Stimulated activated CD8-positive, alpha-beta memory T cell treated with anti-CD3 and anti-CD28 coated beads, Interleukin-2, amount 100 ng/mL, for 1 hour (primary cell): ENCODE measurements around the gene FIGNL2.

Experiments
- DNase-seq, 2 donors: peaks; one replicate each; pipeline ENCODE4 v3.0.0-alpha.2; 2020; ENCODE audit warnings: low read depth in 2 of 2

The FIGNL2 gene

GRCh38 chr12:51855586-51856428, 7.3 kb upstream of the FIGNL2 start:
- no peak for DNase-seq

DNA sequence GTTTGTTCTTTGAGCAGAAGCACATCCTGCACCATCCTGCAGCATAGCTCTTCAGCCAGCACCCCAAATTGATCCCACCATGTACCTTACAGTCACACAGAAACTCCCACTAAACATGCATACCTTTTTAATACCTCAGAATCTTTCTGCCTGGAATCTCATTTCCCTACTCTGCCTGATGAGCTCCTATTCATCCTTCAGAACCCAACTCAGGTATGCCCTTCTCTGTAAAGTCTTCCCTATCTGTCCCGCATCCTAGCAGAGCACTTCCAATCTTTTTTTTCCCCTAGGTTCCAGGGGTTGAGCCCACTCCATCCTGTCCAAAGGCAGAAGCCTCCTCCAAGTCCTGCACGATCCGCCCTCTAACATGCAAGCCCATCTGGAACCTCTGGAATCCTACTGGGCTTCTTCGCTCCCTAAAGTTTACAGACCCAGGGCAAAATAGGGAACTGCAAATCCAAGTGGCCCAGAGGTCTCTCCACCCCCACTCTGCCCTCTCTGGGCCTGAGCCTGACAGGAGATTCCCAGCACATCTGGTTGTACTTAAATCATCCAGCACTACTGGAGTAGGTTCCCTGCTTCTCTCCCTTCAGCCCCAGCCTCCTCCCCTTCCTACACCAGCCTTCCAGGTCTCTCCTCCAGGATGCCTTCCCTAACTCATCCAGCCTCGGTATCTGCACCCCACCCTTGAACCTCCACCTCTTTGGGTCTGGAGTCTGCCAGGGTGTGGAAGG, 4.1 kb upstream of the FIGNL2 start:
- DNase-seq, result no peak

DNA sequence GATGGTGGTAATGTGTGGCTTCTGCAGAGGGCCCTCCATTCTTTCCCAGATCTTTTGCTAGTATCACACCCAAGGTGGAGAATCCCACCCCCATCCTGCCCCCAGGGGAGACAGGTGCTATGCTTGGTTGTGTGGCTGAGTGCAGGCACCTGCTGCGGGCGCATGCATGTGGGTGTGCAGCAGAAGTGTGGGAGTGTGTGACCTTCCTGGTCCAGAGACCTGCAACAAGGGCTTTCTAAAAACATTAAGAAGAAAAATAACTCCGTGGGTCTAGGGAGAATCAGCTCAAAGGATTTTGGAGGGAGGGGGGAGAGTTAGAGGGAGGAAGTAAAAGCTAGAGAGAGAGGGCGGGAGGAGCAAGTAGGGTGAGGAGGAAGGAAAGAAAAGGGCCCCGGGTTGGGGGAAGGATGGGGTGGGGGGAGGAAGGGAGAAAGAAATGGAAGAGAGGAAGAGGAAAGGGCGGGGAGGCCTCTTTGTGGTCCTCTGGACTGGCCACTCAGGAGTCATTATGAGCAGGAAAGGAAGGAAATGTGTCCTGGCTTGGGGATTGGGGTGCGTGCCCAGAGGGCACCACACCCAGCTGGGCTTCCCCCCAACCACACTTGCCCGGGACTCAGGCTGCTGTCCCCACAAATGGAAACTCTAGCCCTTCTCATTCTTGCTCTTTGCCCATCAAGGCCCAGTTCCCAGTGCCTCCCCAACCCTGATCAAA, 3.1 kb upstream of the FIGNL2 start:
- no peak for DNase-seq

DNA sequence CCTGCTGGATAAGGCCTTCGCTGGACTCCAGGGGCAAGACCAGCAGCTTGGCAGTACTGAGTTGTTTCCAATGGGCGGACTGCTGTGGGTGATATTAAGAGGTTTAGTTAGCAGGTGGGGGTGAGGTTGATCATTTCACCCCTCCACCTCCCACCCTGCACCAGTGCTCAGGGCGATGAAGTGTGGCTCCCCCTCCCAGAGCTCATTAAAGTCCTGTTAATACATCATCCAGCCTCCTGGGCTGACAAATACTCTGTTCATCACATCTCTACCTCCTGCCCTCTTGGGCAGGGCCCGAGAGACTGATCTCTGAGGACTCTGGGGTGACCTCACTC, 2.4 kb upstream of the FIGNL2 start:
- no peak for DNase-seq

DNA sequence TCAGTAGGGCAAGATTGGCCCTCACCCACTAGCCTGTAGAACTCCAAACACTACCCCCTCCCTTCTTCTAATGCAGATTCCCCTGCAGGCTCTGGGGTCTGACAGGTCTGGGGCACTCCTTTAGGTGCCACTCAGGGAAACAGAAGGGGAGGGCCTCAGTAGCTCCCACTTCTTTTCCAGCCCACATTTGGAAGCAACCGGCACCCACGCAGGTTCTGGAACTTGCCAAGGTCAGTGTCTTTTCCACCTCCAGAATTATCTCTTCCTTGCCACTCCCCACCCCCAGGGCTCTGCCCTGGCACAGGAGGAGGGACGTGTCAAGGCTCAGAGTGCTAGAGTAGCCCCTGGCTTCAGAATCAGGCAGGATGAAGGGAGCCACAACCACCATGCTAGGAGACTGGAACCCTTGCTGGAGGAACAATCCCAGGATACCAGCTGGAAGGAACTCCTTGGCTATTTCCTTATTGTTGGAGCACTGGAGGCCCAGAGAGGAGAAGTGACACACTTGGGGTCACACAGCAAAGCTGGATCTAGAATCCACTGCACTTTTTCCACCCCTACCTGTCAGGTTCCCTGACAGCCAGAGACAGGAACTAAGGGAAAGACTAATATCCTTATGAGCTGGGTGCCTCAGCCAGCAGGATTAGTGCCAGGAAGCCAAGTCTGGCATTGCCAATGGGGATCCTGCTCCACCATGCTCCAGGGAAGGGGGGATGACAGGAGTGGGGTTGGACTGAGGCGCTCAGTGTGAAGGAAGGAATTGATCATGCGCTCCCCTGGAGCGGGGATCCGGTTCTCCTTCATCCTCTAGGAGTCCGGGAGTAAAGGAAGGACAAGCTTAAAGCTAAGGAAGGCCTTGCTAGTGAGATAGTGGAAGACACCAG, 1.8 kb upstream of the FIGNL2 start:
- DNase-seq, result no peak

GRCh38 chr12:51848841-51849735, 570 bp upstream of the FIGNL2 start:
- no peak for DNase-seq

DNA sequence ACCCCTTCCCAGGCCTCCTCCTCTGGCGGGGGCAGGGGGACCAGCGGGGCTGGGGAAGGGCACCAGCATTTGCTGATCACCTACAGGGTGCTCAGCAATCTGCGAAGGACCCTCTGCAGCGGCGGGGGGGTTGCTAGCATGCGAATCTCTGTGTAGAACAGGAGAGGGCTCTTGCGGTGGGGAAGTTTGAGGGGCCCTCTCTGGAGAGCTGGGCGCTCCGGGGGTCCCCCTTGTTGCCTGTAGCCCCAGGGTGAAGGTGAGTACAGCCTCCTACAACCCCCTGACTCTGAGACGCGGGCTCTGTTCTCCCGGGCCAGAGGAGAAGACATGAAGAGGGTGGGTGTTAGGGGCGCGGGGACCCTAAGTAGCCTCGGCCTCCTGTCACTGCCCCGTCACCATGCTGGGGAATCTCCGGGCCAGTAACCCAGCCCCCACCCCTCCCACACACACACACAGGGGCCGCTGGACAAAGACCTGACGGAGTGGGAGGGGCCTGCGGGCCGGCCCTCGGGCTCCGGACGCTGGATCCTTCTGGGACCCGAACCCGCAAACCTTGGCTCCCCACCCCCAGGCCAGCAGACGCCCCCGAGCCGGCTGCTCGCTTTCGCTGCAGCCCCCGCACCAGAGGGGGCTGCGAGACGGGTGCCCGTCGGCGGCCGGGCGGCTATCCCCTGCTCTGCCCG, 734 bp downstream of the FIGNL2 start:
- no peak for DNase-seq

GRCh38 chr12:51846911-51847642, 1.4 kb downstream of the FIGNL2 start:
- DNase-seq, result peak in 1 of 2 donors; percentile 32

GRCh38 chr12:51846271-51846691, 2.2 kb downstream of the FIGNL2 start:
- no peak for DNase-seq

- DNase-seq, result no peak
These were observed 3.0 kb downstream of the FIGNL2 start for GRCh38 chr12:51845482-51845881.

DNA sequence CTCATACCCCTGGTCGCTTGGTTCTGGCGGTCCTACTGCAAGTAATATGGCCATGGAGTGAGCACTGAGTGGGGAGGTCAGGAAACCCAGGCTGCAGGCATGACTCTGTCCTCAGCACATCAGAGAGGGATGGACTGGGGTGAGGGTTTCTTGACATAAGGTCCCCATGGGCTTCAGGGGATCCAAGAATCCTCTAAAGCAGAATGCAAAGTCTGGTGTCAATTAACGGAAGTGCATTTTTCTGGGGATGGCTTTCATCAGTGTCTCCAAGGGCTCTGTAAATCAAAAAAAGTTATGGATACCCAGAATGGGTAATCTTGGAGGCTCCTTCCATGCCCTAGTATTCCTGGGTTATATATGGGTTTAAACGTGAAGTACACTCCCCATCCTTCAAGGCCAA, 3.7 kb downstream of the FIGNL2 start:
- DNase-seq, result no peak

DNA sequence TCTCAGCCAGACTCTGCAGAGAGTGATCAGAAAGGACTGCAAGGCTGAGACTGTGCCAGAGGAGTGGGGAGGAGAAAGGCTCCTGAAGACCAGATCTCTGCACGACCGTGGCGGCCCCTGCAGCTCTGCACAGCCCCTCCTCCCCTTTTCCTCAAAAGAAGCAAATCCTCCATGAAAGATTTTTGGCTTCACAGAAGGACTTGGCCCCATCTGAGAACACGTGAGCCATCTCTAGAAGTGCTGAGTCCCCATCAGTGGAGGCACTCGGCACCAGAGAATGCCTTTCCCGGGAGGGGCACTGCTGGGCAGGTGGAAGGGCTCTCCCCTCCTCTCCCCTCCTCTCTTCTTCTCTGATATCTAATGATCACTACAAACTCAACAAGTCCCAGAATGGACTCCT, 6.8 kb downstream of the FIGNL2 start:
- no peak for DNase-seq

DNA sequence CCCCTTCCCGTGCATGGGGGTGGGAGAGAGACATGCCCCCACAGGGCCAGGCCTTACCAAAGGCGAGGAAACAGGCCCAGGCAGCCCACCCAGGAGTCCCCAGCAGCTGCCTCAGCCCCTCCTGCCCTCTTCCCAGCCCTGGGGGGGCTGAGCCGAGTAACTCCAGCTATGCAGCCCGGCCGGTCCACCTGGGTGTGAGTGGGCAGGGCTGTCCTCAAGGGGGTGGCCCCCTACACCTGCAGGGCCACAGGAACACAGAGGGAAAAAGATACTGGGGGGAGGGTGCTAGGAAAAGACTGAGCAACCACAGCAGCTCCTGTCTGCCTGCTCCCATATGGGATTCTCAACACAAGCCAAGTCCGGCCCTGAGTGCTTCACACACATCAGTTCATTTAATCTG, 7.6 kb downstream of the FIGNL2 start:
- no peak for DNase-seq

DNA sequence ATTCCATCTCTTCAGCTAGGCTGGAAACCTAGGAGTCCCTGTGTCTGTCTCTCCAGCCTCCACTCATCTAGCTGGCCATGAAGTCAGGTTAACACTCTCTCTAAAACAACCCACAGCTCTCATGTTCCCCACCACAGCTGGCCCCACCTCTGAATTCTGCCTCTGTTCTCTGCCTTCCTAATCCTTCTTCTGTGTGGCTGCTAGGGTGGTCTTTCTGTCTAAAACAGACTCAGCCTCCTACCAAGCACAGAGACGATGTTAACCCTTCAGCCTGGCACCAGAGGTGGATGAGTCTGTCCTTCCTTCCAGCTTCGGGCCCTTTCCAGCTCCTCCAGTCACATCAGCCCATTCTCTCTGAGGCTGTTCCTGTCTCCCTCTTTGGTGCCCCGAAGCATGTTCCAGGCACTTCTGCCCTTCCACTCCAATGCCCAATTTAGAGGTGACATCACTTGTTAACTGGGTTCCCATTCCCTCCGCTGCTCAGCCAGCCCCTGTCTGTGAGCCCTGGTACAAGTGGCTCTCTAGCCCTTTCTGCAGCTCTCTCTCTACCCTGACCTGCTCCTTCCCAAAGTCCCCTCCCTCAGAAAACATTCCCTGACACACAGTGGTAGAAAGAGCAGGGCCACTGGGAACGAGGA, 9.1 kb downstream of the FIGNL2 start:
- no peak for DNase-seq

DNA sequence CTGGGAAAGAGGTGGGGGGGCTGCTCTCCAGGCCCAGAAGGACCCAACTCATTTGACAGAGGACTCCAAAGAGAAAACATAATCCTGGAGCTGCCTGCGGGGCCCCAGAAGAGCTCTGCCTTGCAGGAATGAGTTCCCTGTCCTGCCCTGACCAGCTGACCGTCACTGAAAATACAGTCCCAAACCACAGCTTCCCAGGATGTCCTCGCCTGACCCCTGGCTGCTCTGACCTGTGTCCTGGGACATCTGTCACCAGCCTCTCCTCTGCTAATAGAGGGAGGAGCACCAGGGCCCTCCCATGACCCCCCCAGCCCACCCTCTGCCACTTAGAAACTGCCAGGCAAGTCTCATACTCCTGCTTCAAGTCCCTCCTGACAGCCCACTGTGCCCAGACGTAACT, 9.8 kb downstream of the FIGNL2 start:
- no peak for DNase-seq

DNA sequence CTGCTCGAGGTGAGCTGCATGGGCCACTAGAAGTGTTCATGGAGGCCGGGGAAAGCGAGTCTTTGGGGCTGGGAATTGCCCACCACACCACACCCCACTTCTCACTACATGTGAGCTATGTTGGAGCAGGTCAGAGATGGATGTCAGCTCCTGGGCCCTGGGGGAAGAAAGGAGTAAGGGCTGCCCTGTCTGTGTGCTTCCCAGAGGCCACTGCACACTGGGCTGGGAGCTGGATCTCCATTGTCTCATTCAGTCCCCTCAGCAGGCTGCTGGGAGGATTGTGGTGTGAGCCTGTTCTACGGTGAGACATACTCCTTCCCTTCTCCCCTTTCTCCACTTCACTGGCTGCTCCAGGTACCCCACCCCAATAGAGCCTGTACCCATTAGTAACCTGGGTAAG, 10.5 kb downstream of the FIGNL2 start:
- no peak for DNase-seq

GRCh38 chr12:51837286-51837685, 11.2 kb downstream of the FIGNL2 start:
- DNase-seq, result no peak

DNA sequence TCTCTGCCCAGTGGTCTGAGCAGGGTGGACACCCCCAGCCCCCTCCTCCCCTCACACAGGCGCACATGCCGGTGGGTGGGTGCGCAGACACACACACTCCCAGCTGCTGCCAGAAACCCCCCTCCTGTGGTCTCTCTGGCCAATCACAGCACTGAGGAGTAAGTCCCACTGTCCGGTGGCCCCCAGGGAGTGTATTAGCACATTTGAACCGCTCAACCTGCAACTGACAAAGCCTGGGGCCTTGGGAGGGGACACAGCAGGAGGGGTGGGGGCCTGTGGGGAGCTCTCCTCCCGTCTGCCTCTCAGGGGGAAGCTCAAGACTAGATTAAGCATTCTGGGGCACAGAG, 11.7 kb downstream of the FIGNL2 start:
- DNase-seq, result no peak
